GM19395 (cell line): ENCODE data around the gene CCR5.
"Not testable (repeated sequence)": the region's sequence is repeated elsewhere in the genome, so short reads cannot be mapped to it uniquely, and the experiment has no call there.

Source experiments
- ATAC-seq: cut with Tn5 transposase; IDR thresholded peaks from one replicate; pipeline ENCODE4 v1.9.1; 2021; ENCODE audit warnings: mild to moderate bottlenecking, moderate library complexity; ENCODE audit not compliant: unreplicated experiment

The CCR5 gene

DNA sequence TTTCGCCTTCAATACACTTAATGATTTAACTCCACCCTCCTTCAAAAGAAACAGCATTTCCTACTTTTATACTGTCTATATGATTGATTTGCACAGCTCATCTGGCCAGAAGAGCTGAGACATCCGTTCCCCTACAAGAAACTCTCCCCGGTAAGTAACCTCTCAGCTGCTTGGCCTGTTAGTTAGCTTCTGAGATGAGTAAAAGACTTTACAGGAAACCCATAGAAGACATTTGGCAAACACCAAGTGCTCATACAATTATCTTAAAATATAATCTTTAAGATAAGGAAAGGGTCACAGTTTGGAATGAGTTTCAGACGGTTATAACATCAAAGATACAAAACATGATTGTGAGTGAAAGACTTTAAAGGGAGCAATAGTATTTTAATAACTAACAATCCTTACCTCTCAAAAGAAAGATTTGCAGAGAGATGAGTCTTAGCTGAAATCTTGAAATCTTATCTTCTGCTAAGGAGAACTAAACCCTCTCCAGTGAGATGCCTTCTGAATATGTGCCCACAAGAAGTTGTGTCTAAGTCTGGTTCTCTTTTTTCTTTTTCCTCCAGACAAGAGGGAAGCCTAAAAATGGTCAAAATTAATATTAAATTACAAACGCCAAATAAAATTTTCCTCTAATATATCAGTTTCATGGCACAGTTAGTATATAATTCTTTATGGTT is at the start of gene CCR5:
TSS of gene CCR5 (plus strand) at position 108 of the 680 bp plus-strand sequence. CDS start 1,957 bp downstream, outside the sequence.
- ATAC-seq: no peak

DNA sequence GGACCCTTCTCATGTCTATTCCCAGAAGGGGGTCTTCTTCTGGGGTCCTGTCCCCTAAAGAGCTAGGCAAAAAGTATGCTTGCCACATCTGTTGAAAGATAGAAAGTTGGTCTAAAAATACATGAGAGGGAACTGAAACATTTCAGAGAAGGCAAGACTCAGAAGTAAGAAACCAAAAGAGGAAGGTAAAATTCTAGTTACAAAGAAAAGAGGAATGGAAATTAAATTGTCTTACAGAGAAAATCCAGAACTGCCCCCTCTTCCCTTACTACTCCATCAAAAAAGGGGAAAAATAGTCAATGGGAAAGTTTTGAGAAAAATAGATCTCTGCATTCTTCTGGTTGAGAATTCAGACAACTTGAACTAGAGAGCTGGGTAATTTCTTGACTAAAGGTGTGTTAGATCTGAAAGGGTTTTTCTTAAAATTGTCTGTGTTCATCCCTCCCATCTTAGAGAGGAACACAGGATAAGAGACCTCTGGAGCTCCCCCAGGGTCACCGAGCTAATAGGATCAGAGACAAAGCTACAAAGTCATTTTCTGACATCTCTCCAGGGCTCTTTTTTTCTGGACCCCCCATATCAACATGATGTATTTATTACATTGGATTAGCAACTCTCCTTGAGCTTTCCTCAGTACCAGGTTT is 49.2 kb upstream of the CCR5 start:
- ATAC-seq: no peak

DNA sequence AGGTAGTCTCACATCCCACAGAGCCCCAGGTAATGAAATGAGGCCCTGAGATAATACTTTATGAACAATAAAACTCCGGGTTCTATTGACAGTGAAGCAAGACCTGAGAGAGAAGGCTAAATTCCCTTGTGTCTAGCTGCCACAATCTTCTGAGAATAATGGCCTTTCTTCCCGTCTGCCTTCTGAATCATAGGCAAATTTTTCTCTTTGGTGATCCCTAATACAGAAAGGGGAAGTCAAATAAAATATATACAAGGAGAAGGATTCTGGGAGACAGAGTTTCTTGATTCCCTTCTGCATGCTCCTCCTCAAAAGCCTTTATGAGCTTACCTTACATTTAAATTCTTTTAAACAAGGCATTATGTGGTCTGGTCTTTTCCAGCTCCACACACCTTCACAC is 46.7 kb upstream of the CCR5 start:
- ATAC-seq: no peak

DNA sequence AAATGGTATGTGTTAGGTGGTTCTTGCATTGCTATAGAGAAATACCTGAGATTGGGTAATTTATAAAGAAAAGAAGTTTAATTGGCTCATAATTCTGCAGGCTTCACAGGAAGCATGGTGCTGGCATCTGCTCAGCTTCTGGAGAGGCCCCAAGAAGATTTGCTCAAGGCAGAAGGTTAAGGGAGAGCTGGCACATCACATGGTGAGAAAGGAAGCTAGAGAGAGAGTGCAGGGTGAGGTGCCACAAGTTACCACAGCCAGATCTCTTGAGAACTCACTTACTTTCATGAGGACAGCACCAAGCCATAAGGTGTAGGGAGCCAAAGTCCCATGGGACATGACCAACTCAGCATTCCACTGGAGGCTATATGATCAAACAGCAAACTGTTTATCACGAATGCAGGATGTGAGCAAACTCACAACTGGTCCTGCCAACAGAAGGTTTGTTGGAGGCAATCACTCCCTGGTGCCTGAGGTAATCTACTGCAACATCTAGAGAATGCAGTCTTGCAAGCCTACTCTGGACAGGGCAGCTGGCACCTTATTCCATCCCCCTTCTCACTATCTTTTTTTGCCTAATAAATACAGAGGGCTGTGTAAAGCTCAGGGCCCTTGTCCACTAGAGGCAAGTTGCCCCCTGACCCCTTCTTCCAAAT is 45.0 kb upstream of the CCR5 start:
- no peak for ATAC-seq

DNA sequence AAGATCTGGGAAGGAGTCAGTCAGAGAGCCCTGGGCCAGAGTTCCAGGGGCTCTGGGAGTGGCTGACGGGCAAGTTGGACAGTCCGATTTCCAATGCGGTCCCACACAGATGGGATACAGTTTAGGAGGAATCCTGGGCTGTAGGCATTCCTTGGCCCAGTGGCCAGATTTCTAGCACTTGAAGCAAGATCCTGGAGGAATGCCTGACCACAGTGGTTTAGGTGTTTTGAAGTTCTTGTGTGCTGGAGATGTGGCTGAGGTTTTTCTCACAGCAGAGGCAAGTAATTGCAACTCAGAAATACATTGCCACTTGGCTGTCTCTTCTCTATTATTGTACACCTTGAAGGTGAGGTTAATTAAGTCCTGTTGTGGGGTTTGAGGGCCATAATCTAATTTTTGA is 40.1 kb upstream of the CCR5 start:
- ATAC-seq: not testable (repeated sequence)

DNA sequence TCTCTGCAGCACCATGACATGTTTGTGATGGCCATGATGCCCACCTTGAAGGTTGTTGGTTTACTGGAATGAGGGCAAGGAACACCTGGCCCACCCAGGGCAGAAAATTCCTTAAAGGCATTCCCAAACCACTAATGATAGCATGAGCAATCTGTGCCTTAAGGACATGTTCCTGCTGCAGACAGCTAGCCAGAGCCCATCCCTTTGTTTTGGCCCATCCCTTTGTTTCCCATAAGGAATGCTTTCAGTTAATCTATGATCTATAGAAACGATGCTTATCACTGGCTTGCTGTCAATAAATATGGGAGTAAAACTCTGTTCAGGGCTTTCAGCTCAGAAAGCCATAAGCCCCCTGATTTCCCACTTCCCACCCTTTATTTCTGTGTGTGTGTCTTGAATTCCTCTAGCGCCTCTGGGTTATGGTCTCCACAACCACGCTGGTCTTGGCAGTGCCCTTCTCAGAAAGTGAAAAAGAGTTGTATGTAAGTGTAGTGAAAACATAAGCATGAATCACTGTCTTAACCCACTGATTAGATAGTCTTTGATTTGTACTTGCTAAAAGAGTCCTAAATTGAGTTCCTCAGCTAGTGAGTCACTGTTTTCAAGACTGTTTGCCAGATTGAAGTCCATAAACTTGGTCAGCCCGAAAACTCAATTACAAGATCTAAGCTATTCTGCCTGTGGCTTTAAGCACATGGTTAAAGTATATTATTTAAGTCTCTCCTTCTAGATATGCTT is 35.8 kb upstream of the CCR5 start:
- ATAC-seq: no peak

DNA sequence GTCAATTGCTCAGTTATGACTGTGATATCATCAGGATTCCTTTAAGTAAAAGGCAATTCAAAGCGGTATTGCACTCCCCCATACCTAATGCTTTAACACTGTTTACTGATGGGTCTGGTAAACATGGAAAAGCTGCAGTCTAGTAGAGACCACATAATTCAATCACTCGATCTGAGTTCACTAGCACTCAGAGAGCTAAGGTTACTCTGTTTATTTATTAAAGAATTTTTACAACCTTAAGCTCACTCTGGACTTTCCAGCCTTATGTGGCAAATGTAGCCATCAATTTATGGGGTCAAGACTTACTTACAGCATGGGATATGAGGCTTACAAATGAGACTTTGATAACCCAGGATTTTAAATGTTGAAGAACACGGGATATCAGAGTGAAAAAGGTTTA is 35.2 kb upstream of the CCR5 start:
- ATAC-seq: no peak

DNA sequence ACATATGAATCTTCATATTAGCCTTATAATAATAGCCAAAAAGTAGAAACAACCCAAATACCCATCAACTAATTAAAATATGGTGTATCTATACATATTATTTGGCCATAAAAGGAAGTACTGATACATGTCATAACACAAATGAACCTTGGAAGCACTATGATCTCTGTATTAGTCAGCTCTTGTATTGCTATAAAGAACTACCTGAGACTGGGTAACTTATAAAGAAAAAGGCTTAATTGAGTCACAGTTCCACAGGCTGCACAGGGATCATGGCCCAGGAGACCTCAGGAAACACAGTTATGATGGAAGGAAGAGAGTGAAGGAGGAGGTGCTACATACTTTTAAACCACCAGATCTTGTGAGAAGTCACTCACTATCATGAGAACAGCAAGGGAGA is 32.8 kb upstream of the CCR5 start:
- no peak for ATAC-seq

DNA sequence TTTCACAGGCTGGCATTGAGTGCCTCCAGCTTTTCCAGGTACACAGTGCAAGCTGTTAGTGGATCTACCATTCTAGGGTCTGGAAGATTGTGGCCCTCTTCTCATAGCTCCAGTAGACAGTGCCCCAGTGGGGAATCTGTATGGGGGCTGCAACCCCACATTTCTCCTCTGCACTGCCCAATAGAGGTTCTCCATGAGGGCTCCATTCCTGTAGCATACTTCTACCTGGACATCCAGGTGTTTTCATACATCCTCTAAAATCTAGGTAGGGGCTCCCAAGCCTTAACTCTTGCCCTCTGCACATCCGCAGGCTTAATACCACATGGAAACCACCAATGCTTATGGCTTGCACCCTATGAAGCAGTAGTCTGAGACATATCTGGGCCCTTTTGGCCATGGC is 31.9 kb upstream of the CCR5 start:
- no peak for ATAC-seq

DNA sequence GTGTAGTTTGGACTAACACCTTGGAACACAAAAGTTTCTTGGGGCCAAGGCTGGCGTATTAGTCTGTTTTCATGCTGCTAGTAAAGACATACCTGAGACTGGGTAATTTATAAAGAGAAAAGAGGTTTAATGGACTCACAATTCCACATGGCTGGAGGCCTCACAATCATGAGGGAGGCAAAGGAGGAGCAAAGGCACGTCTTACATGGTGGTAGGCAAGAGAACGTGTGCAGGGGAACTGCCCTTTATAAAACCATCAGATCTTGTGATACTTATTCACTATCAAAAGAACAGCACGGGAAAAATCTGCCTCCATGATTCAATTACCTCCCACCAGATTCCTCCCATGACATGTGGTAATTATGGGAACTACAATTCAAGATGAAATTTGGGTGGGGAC is 26.3 kb upstream of the CCR5 start:
- ATAC-seq: no peak

DNA sequence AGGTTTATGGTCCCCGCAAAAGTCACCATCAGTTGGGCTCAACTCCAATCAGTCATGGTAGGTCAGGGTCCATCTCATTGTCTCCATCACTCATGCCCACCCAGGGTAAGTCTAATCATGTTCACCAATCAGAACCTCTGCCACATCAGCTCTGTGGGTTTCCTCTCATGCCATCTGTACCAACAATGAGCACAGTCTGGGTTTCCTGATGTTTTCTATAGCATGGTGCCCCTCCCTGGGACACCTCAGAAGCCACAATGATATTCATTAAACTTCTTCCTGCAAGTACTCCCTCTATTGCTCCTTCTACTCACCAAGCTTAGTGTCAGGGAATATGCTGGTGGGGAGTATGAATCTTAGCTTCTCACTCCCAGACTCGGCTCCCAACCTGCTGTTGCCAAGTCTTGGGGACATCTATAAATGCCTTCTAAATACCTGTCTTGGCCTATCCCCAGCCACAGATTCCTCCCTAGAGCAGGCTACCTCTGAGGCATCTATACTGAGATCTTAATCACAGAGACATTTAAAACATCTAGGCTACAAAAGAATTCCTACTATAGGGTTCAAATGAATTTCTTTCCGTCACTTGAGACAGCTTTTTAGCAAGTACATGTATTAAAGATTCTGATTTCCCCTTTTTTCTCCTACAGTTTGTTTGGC is 21.8 kb upstream of the CCR5 start:
- no peak for ATAC-seq

DNA sequence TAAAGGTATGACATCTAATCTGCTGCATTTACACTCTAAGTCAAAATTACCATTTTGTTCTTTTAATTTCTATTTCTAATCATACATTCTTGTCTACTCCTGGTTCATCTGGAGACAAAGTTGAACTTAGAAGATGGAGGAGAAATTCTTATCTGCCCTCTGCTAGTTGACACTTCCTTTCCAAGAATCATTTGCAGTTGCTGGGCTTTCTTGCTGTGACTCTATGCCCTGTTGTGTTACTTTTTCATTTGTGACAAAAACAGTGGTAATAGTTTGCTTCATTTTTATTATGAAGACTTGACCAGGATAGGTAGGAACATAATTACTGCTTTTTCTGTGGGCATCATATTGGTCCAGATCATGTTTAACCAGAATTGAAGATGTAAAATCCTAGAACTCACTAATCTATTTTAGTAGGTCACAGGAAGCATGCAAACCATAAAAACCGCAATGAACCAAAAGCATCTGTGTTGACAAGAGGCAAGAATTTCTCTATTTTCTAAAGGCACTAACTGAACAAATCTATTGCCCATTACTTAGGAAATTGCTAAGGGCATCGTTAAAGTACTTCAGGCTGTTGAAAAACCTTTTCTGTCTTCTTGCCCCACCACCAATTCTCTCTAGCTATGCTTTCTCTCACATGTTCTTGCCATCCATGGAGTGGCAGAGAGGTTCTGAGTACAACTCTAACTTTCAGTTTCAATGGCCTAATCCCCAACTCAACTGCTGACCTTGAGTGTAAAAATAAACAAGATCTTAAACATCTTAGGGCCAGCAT is 21.1 kb upstream of the CCR5 start:
- ATAC-seq: peak; percentile 79

DNA sequence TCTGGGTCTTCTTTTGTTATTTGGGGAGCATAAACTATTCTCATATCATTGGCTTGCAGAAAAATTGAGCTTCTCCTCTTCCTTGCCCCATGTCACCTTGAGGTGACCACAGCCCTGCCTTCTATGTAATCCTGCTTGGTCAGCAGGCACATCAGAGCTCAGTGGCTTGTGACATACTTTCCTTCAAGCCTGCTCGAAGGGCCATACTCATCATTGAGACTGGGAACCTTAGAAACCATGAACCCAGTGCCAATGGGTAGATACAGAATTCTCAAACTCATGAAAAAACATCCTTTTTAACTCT is 20.5 kb upstream of the CCR5 start:
- ATAC-seq: peak; percentile 35

DNA sequence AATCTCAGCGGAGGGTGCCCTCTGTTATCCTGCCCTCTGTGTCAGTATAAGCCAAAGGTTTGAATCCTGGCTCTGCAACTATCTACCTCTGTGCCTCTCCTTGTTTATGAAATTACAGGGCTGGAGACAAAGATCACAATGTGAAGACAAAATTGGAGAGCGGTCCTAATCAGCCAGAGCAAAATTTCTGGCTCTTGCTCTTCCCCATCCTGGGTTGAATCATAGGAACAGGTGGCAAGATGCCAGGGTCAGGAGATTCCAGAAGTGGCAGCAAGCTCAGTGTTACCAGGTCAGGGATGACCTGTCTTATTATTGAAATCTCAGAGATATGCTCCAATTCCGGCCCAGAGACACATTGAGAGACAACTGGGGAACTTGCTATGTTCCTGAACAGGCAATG is 19.1 kb upstream of the CCR5 start:
- ATAC-seq: no peak

DNA sequence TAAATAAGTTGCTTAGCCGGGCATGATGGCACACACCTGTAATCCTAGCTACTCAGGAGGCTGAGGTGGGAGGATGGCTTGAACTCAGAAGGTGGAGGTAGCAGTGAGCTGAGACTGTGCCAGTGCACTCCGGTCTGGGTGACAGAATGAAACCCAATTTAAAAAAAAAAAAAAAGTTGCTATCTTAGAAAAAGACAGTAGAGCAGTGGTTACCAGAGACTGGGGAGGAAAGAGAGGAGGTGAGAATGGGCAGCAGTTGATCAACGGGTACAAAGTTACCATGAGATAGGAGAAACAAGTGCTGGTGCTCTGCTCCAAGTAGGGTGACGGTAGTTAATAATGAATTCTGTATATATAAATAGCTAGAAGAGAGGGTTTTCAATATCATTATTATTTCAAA is 17.7 kb upstream of the CCR5 start:
- no peak for ATAC-seq

DNA sequence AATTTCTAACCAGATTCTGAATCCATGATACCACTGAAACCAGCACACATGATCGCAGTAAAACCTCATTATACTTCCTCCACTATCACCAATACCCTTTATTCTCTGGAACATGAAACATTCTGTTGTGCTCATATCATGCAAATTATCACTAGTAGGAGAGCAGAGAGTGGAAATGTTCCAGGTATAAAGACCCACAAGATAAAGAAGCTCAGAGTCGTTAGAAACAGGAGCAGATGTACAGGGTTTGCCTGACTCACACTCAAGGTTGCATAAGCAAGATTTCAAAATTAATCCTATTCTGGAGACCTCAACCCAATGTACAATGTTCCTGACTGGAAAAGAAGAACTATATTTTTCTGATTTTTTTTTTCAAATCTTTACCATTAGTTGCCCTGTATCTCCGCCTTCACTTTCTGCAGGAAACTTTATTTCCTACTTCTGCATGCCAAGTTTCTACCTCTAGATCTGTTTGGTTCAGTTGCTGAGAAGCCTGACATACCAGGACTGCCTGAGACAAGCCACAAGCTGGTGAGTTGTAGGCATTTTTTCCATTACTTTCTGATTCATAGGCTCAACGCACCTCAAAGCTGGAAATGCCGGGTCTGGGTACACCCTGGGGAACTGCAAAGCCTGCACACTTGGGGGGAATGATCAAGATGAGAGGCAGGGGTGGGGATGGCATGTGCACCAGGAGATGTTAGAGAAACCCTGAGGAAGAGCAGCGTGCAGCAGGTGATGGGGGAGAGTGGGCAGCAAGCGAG is 16.9 kb upstream of the CCR5 start, which contains the start of gene CCR2:
TSS of gene CCR2 (plus strand) at position 465 of the 764 bp plus-strand sequence. CDS start 3,417 bp downstream, outside the sequence.
- ATAC-seq: no peak

DNA sequence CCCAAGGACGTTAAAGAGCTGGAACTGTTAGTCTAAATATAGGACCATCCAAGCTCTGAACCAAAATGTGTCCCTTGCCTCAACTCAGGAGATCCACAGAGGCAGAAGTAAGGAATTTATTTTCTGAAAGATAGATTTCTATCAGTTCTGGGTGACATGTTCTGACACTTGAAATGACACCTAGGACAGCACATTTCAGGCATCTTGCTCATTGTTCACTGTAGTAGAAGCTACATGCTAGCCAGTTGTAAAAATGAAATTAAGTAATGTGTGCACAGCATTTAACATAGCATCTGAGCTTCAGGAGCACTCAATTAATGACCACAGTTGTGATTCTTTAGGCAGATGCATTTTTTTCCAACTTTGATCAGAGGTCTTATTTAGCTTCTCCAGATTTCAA is 16.3 kb upstream of the CCR5 start:
- ATAC-seq: no peak

DNA sequence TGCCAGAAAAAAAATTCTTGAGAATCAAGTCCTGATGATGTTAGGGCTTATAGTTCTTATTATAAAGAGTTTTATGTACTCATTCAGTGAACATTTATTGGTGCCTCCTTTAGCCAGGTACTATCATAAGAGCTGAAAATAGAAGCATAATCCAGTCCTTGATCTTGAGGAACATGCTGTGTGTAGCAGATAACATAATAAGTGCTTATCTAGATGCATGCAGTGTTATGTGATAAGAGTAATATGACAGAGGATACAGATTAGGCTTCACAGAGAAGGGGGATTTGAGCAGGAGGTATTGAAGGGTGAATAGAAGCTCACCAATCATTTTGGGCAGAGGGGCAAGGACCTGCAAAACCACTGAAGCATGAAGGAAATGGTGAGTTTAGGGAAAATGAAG is 15.8 kb upstream of the CCR5 start:
- ATAC-seq: no peak

DNA sequence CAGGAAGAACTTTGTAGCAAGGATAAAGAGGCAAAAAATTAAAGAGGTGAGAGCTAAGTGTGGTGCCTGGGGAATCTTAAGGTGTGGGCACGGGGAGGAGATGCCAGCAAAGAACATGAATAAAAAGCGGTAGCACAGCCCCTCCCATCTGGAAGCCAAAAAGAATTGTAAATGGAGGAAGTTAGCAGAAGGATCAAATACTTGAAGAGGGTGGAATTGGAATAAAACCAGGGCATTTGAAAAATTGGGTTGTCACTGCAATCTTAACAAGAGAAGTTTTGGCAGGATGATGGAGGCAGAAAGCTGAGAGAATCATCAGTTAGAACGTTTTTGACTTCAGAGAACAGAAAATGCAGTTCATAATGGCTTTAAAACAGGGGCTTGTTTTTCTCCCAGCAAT is 14.5 kb upstream of the CCR5 start:
- no peak for ATAC-seq

DNA sequence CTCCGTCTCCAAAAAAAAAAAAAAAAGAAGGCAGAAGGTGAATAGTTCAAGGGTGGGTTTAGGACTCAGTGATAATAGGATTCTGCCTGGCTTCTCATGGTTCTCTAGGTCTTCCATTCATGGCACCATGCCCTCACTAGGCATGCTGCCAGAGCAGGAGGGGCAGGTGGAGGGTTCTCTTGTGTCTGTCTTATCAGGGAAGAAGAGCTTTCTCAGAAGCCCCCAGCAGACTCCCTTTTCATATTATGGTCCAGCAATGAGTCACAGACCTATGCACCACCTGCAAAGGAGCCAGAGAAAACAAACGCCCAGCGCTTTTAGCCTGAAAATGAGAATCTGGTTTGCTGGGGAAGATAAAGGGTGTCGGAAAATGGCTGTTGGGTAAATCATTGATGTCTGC is 13.8 kb upstream of the CCR5 start:
- no peak for ATAC-seq
